Hepatocyte (in vitro differentiated cells): ENCODE data around the gene TNFRSF1B.

Experiments
- CTCF ChIP-seq: fragments of 200-600 bp; sonication (generic); IDR thresholded peaks from 2 replicates; pipeline ENCODE4 v1.5.1; 2016; ENCODE audit warnings: antibody characterized with exemption, mild to moderate bottlenecking; ENCODE audit not compliant: poor library complexity
- EZH2 ChIP-seq: fragments of 200-600 bp; sonication (generic); IDR thresholded peaks from 2 replicates; pipeline ENCODE4 v1.6.1; 2016; ENCODE audit warnings: antibody characterized with exemption, mild to moderate bottlenecking, borderline replicate concordance

- TF ChIP-seq CTCF (no peak), EZH2 (no peak)
Measured at GRCh38 chr1:12203216-12204007, 36.6 kb downstream of the TNFRSF1B start.
